ENCODE data around the gene AGAP1.

AGAP1 gene

GRCh38 chr2:236156095-236156859 is 662.4 kb downstream of the AGAP1 start:
- no peak for DNase-seq

GRCh38 chr2:236156860-236157194 is 663.0 kb downstream of the AGAP1 start:
- DNase-seq, result no peak

GRCh38 chr2:236157366-236157765 is 663.5 kb downstream of the AGAP1 start:
- DNase-seq, result no peak

GRCh38 chr2:236157815-236158498 is 664.1 kb downstream of the AGAP1 start:
- DNase-seq, result no peak

- no peak for DNase-seq
Observed at GRCh38 chr2:236158969-236159777, 665.3 kb downstream of the AGAP1 start.

GRCh38 chr2:236159778-236160170 is 665.9 kb downstream of the AGAP1 start:
- no peak for DNase-seq

- DNase-seq, result no peak
Observed at GRCh38 chr2:236160366-236161081, 666.7 kb downstream of the AGAP1 start.

GRCh38 chr2:236161082-236161462 is 667.2 kb downstream of the AGAP1 start:
- DNase-seq, result no peak

- DNase-seq, result no peak
Observed at GRCh38 chr2:236161531-236161930, 667.7 kb downstream of the AGAP1 start.

GRCh38 chr2:236162031-236162845 is 668.4 kb downstream of the AGAP1 start:
- DNase-seq, result no peak

GRCh38 chr2:236162882-236163470 is 669.1 kb downstream of the AGAP1 start:
- DNase-seq, result no peak

GRCh38 chr2:236163471-236164200 is 669.8 kb downstream of the AGAP1 start:
- no peak for DNase-seq

- no peak for DNase-seq
Observed at GRCh38 chr2:236164201-236164924, 670.5 kb downstream of the AGAP1 start.

GRCh38 chr2:236164925-236165841 is 671.3 kb downstream of the AGAP1 start:
- DNase-seq, result no peak

GRCh38 chr2:236165842-236166795 is 672.3 kb downstream of the AGAP1 start:
- DNase-seq, result no peak

GRCh38 chr2:236166796-236167296 is 673.0 kb downstream of the AGAP1 start:
- no peak for DNase-seq

GRCh38 chr2:236167297-236168109 is 673.7 kb downstream of the AGAP1 start:
- DNase-seq, result peak; percentile 48
